ENCODE results near the gene WHAMM.
A peak's percentile ranks its signal among the peaks of the same experiment; 100 is the strongest.
"Not testable (repeated sequence)": the region's sequence is repeated elsewhere in the genome, so short reads cannot be mapped to it uniquely, and the experiment has no call there.

WHAMM gene

DNA sequence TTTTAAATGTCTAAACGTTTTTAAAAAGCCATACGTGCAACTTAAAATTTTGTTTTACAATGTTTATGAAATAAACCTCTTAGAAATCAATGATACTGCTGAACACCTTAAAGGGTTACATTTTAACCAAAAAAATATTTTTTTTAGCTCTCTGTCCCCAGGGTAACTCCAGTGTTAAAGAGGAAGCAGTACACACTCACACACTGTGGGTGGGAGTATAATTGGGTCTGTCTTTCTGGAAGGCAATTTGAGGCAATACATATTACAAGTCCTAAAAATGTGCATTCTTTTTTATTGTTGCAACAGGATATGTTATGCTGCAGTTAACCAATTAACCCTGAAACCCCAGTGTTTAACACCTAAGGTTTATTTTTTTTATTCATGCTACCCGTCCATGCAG lies 34.1 kb downstream of the WHAMM start:
- DNase-seq, result no peak

GRCh38 chr15:82845686-82846085 lies 36.3 kb downstream of the WHAMM start:
- DNase-seq, result no peak

GRCh38 chr15:82846621-82847020 lies 37.2 kb downstream of the WHAMM start:
- DNase-seq, result no peak

- DNase-seq, result no peak
Observed at GRCh38 chr15:82847703-82848102, 38.3 kb downstream of the WHAMM start.

DNA sequence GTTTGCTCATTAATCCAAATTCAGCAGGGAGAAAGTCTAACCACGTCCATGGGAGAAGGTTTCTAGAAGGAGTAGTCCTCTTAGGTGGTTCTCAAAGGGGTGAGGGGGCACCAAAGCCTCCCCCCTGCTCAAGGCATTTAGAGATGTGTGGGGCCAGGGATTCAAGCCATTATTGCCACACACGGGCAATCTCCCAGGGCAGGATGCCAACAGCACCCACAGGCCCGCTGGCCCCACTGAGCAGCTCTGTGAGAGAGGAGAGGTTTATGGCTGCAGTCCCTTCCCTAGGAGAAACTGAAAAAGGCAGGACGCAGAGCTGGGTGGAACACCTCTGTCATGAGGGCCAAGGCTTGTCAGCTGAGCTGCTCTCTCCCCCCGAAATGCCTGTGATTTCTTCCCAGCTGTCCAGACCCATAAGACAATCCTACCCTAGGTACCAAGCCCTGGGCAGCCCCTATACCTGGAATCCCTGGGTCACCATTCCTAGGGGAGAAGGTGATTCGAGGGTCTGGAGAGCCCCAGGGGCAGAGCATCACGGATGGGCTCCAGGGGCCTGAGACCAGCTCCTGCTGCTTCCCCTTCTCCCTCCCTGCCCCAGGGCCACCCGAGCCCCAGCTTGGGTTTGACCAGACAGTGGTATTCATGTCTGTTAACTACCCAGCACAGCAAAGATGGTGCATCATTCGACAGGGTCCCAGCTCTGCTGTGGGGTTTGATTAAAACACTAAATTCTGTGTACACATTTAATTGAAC lies 39.0 kb downstream of the WHAMM start:
- DNase-seq, result no peak

GRCh38 chr15:82849556-82850512 lies 40.4 kb downstream of the WHAMM start:
- DNase-seq, result peak; percentile 75

GRCh38 chr15:82850731-82851130 lies 41.3 kb downstream of the WHAMM start:
- DNase-seq, result no peak

GRCh38 chr15:82851306-82851850 lies 42.0 kb downstream of the WHAMM start:
- DNase-seq, result no peak

DNA sequence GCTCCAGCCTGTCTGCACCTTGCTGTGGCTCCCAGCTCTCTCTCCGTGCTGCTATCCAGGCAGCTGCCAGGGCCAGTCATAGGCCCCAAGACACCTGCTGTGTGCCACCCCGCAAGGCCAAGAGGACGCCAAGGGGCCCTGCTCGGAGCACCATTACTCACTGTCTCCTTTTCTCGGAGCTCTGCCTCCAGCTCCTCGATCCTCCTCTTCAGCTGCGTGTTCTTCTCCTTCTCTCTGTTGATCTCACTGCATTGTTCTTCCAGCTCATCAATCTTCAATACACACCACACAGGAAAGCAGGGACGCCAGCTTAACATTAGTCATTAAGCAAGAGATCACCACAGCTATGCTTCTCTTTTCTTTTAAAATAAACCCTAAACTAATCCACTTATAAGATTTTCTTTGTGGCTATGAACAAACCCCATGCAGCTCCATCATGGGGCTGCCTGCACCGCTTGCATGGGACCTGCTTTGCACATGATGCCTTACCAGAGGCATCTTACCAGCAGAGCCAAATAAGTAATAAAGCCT lies 42.6 kb downstream of the WHAMM start:
- DNase-seq, result no peak

DNA sequence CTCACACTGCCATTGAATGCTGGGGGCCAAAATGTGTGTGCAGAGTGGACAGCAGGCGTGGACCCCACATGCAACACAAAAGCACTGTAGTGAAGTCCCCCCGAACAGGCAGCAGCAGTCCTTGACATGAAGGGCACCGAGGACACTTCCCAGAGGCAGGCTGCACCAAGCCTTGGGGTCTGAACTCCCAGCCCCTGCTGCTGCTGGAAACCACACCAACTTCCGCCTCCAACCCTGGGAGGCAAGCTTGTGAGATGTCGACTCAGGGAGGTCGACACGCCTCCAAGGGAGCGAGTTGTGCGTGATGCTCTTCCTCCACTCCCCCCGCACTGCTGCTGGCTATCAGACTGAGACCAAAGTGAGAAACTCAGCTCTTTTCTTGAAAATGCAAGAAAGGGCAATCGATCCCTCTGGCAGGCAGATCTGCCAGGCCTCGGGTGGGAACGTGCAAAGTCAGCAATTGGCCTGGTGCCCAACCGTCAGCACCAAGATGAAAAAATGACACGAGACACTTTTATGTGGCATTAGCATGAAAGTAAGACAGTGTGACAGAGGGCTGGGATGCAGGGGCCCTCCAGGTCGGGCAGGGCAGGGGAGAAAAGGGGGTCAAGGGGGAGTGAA lies 43.6 kb downstream of the WHAMM start:
- no peak for DNase-seq

- no peak for DNase-seq
Observed at GRCh38 chr15:82854554-82854953, 45.1 kb downstream of the WHAMM start.

GRCh38 chr15:82855286-82856100 lies 46.1 kb downstream of the WHAMM start:
- DNase-seq, result no peak

DNA sequence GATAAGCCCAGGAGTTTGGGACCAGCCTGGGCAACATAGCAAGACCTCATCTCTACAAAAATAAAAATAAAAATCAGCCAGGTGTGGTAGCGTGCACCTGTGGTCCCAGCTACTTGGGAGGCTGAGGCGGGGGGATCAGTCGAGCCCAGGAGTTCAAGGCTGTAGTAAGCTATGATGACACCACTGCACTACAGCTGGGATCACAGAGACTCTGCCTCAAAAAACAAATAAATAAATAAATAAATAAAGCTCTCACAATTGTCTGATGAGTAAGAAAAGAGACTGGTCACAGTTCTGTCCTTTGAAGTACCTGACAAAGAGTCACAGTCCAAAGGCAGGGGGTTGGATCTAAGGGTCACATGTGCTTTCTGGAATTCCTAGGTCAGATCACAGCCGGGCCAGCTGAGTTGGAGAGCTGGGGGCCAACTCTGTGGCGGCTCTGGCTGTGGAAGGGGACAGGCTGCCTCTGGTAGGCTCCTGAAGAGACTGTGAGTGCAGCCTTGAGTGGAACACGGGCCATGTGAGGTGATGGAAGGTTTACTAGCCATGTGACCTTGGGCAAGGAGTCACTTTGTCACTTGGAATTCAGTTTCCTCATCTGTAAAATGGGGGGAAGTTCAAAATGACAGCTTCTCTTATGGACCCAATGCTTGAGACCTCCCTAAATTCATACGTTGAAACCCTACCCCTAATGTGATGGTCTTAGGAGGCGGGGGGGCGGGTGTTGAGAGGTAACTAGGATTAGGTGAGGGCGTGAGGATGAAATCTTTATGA lies 47.2 kb downstream of the WHAMM start:
- DNase-seq, result no peak

DNA sequence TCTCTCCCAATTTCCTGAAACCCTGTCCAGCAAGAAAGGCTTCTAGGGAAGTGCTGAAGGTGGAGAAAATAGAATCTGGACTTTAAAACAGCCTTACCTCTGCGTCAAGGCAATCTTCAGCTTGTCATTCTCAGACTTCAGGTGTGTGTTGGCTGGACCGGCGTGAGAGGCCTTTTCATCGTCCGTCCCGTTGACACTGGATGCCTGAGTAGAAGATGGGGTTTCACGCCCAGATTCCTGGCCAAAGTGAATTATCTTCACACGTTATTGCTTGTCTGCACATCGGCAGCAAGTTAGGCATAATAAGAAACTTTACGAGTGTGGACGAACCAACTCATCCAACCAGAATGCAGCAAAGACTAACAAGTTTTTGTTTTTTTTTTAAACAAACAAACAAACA lies 49.5 kb downstream of the WHAMM start:
- no peak for DNase-seq

DNA sequence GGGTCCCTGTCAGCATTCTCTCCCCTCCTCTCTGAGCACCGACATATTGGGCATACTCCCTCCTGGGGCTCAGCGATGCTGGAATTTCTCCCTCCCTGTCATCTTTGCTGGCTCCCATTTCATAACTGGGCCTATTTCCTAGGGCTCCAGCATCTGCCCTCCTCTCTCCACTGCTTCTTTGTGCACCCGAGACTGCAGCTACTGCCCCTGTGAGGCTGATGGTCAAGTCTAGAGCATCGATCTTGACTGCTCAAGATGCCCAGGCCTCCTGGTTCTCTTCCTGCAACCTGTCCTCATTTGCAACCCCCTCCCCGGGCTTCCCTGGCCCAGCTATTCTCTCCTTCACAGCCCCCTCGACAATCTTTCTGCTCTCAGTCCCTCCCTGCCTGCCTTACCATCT lies 53.5 kb downstream of the WHAMM start:
- no peak for DNase-seq

DNA sequence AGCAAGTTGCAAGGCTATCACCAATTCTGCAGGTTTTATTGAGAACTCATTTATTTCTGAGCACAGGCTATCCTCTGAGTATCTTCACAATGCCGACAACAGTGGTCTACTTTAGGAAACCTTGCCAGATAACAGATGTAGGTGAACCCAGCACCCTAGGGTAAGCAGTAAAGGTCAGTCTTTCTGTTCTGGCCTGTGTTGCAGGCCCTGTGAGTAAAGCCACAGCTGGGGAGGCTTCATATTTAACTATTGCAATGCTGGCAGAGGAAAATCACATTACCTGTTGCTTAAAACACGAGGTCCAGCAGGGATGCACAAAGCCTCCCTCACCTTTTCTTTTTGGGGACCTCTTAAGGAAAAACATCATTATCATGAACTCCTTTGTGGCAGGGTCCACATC lies 55.5 kb downstream of the WHAMM start:
- no peak for DNase-seq

GRCh38 chr15:82865581-82865980 lies 56.2 kb downstream of the WHAMM start:
- DNase-seq, result not testable (repeated sequence)

DNA sequence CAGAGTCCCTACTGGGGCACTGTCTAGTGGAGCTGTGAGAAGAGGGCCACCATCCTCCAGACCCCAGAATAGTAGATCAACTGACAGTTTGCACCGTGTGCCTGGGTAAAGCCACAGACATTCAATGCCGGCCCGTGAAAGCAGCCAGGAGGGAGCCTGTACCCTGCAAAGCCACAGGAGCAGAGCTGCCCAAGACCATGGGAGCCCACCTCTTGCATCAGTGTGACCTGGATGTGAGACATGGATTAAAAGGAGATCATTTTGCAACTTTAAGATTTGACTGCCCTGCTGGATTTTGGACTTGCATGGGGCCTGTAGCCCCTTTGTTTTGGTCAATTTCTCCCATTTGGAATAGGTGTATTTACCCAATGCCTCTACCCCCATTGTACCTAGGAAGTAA lies 56.6 kb downstream of the WHAMM start:
- not testable (repeated sequence) for DNase-seq

DNA sequence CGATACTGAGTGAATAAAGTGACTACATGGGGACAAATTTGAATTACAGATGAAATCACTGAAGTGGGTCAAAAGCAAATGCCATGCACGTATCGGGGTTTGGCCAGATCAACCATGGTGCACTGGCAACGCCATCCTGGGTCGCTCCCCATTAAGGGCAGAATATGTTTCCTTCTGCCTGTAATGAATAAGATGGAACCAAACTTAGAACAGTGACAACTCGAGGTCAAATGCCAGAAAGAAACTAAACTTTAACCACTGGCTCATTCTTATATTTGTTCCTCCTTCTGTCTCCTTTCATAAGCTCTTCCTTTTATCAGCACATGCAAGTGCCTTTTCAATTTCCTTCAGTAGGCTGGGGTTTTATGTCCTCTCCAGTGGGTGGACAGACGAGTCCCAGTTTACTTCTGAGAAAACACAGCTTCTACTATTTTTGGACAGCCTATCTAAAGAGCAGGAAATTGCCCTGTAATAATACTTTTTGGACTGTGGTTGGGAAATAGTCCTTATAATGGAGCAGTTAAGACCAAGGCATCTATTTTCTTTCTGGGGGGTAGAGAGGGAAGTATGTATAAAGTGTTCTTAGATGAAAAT lies 61.4 kb downstream of the WHAMM start:
- DNase-seq, result no peak

DNA sequence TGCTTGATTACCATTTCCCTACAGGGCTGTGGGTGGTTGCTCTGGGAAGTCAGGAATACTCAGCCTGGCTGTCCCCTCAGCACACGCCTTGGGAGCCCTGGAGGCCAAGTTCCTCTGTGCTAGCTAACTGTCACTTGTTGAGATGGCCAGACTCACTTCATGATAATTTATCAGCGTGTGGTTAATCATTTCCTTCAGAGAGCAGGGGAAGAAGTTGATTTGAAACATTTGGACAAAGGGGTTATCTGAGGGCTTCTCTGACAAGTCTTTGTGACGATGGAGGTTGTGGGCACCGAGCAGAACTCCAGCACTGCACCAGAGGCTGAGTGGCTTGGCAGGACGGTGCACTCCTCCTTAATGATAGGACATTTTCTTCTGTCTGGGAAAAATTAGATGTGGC lies 61.9 kb downstream of the WHAMM start:
- no peak for DNase-seq

Measured in NCI-H2029 (cell line).